RWPE1 (cell line): Measurements from ENCODE around the gene FAM200A.

Experiments used
- CTCF ChIA-PET: fragments of 350-600 bp; sonication (Branson Sonifier 250); formaldehyde crosslinking; extraction: SDS; loops from one replicate; lab custom pipeline; 2021; lab: Yijun Ruan, JAX
- POLR2A ChIA-PET: fragments of 400-600 bp; formaldehyde crosslinking; extraction: SDS; loops from one replicate; lab custom pipeline; 2020; ENCODE audit warnings: antibody characterized with exemption; ENCODE audit not compliant: low non-redundant PET; lab: Yijun Ruan, JAX
- DNase-seq: peaks from one replicate; pipeline ENCODE4 v3.0.0; 2012; ENCODE audit warnings: low spot score
- H3K27ac ChIP-seq: fragments of 450-650 bp; 2 replicates; pipeline ENCODE4 v1.5.1; 2017
- TF ChIP-seq, protein P1 (sequence below): fragments of 450-650 bp; conservative IDR thresholded peaks from 2 replicates; pipeline ENCODE4 v1.5.1; 2017; ENCODE audit warnings: low read depth, mild to moderate bottlenecking

FAM200A gene

DNA sequence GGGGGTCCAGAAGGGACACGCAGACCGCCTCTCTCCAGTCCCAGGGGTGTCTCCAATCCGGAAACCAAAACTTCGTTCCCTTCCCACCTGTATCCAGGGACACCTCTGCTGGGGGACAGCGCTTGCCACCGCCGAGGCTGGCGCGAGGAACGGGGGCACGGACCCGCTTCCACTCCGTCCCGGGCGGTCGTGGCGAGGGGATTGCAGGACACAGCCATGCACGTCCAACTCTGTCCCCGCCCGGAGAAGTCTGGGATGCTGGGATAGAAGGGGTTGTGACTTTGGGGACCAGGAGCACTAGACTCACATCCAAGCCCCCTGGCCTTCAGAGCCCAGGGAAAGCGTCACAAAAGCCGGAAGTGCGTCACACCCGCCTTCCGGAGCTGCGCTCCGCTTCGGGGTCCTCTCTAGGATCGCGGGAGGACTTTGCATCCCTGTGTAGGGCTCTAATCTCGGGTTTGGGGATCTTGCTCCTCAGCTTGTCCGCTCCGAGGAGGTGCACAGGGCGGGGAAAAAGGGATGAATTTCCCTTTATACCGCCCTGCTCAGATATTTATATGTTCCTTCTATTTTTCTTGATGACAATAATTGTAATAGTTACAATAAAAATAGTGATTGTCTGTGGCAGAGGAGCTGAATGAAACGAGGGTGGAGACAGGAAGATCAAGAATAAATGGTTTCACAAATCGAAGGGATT is at the start of gene FAM200A:
Gene FAM200A (minus strand): TSS at position 348 of the 697 bp plus-strand sequence. CDS start 3,707 bp downstream, outside the sequence.
- peak; percentile 96 for DNase-seq
- peak within 1 kb of the TSS; percentile 74 for H3K27ac ChIP-seq
- ChIA-PET CTCF (interaction anchor here (0.7 kb wide), 1 partner anchor 27 kb away, joined by 3 read pairs; no protein-coding TSS in a partner anchor), POLR2A (interaction anchor here (0.8 kb wide), 1 partner anchor 47 kb away, joined by 3 read pairs; the partner anchor contains the start of gene ZKSCAN5)
- TF ChIP-seq, protein P1, sequence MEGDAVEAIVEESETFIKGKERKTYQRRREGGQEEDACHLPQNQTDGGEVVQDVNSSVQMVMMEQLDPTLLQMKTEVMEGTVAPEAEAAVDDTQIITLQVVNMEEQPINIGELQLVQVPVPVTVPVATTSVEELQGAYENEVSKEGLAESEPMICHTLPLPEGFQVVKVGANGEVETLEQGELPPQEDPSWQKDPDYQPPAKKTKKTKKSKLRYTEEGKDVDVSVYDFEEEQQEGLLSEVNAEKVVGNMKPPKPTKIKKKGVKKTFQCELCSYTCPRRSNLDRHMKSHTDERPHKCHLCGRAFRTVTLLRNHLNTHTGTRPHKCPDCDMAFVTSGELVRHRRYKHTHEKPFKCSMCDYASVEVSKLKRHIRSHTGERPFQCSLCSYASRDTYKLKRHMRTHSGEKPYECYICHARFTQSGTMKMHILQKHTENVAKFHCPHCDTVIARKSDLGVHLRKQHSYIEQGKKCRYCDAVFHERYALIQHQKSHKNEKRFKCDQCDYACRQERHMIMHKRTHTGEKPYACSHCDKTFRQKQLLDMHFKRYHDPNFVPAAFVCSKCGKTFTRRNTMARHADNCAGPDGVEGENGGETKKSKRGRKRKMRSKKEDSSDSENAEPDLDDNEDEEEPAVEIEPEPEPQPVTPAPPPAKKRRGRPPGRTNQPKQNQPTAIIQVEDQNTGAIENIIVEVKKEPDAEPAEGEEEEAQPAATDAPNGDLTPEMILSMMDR, result no peak

DNA sequence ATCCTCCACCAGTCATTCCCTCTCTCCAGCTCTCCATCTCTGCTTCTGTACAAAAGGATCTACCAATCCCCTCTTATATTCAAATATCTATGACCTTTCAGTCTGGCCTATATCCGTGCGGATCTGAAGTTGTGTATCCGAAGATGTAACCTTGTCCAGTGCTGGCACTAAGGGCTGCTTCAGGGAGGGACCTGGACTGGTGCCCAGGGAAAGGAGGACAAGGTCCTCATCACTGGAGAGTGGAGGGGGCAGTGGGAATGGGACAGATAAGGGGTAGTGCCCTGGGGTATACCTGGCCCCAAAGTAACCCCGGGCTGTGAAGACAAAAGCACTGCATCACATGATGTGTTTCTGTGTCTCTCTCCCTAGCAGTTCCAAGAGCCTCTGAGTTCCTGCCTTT is 47.9 kb upstream of the FAM200A start:
- ChIA-PET CTCF (no interaction called here), POLR2A (no interaction called here)
- DNase-seq, result no peak
- no peak overlapping the region for H3K27ac ChIP-seq
- TF ChIP-seq, protein P1, result no peak

DNA sequence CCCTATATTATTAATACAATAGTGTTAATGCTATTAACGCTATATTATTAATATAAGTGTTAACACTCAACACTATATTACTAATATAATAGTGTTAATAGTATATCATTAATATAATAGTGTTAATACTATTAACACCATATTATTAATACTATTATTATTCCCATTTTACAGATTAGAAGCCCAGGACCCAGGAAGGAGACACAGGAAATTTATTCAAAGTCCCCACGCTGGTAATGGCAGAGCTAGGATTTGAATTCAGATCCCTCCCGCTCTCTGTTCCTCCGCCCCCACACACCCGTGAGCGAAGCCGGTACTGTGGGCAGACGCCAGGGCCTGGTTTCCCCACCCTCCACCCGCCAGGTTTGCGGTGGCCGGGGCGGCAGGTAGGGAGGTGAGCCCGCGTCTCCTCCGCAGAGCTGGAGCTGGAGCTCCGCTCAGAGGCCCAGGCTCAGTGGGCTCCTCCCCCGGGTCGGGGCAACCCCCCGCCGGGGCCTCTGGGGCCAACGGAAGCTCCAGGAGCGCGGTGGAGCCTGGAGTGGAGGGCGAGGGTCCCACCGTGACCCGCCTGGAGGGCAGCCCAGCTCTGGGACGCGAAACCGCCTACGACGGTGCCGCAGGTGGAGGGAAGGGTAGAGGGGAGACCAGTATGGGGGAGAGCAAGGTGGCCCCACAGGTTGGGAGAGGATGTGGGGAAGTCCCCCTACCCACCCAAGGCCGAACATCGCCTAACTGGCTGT is 46.0 kb upstream of the FAM200A start, which contains the start of gene TMEM225B:
Gene TMEM225B (plus strand): TSS at position 506 of the 740 bp plus-strand sequence. CDS start 6,122 bp downstream, outside the sequence.
- no peak for DNase-seq
- CTCF ChIA-PET, result interaction anchor here (0.5 to 1.0 kb wide), 4 partner anchors 12 to 148 kb away, joined by 3 read pairs; no protein-coding TSS in a partner anchor
- TF ChIP-seq, protein P1, result no peak

DNA sequence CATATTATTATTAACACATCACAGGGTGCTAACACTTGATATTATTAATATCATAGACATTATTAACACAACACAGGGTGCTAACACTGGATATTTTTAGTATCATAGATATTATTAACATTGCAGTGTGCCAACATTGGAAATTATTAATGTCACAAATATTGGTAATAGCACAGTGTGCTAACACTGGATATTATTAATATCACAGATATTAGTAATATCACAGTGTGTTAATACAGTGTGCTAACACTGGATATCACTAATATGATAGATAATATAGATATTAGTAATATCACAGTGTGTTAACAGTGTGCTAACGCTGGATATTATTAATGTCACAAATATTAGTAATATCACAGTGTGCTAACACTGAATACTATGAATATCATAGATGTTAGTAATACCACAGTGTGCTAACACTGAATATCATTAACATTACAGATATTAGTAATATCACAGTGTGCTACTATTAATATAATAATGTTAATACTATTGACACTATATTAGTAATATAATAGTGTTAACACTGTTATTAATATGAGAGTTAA is 44.6 kb upstream of the FAM200A start:
- ChIA-PET CTCF (no interaction called here), POLR2A (no interaction called here)
- no peak for DNase-seq
- TF ChIP-seq, protein P1, result no peak
- no peak overlapping the region for H3K27ac ChIP-seq

More for the DNA sequence above, 46.0 kb upstream of the FAM200A start, which contains the start of gene TMEM225B:
- POLR2A ChIA-PET, result no interaction called here
- H3K27ac ChIP-seq, result no peak within 1 kb of the TSS

DNA sequence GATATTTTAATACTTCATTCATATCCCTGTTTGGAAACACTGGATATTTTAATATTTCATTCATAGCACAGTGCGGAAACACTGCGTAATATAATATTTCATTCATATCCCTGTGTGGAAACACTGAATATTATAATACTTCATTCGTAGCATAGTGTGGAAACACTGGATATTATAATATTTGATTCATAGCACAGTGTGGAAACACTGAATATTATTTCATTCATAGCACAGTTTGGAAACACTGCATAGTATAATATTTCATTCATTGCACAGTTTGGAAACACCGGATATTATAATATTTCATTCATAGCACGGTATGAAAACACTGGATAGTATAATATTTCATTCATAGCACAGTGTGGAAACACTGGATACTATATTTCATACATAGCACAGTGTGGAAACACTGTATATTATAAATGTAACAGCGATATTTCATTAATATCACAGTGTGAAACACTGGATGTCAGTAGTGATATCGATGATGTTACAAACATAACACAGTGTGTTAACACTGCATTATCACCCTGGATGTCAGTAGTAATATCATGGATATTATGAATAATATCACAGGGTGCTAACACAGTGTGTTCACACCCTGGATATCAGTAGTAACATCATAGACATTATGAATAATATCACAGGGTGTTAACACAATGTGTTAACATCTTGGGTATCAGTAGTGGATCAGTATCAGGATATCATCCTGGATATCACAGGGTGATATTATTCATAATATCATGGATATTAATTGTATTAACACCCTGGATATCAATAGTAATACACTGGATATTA is 43.2 kb upstream of the FAM200A start:
- no peak overlapping the region for H3K27ac ChIP-seq
- CTCF ChIA-PET, result no interaction called here
- DNase-seq, result no peak
- TF ChIP-seq, protein P1, result no peak
- POLR2A ChIA-PET, result no interaction called here
